Measurements from ENCODE around the gene PAPPA. TPM values are rescaled to one million over a fixed set of nuclear protein-coding genes. Genes with fewer than 3 reads are reported as not detected.

The PAPPA gene
- total RNA-seq, 1 experiment from 2014 or later: 0.17 TPM

GRCh38 chr9:116366241-116366640 is 212.7 kb downstream of the PAPPA start:
- Histone ChIP-seq H2BK20ac (ENCODE audit: low read depth, low read length, poor library complexity, severe bottlenecking) (no peak overlapping the region), H3K79me1 (ENCODE audit: insufficient read depth, low read depth, low read length, poor library complexity, severe bottlenecking) (no peaks in the 10 kb centered on the region), H2BK12ac (ENCODE audit: insufficient read length, low read depth, low read length) (no peak overlapping the region), H3K18ac (ENCODE audit: insufficient read length, low read depth, low read length) (no peak overlapping the region), H4K91ac (ENCODE audit: insufficient read length, low read depth, low read length) (no peak overlapping the region), H3K27me3 (ENCODE audit: insufficient read depth, low read length) (no peaks in the 10 kb centered on the region), H2BK5ac (ENCODE audit: insufficient read length, low read length) (no peak overlapping the region), H3K4me2 (ENCODE audit: insufficient read depth, insufficient read length, low read length) (no peak overlapping the region), H2AFZ (ENCODE audit: low read length) (no peak overlapping the region), H3K23me2 (ENCODE audit: insufficient read length, low read depth, low read length, poor library complexity, severe bottlenecking) (no peaks in the 10 kb centered on the region), H3T11ph (ENCODE audit: low read length) (no peak overlapping the region), H3K23ac (ENCODE audit: insufficient read length, low read depth, low read length) (no peak overlapping the region), H2BK120ac (ENCODE audit: low read depth, low read length, poor library complexity, severe bottlenecking) (no peak overlapping the region), H3K4me1 (ENCODE audit: insufficient read depth, low read length) (no peaks in the 10 kb centered on the region), H4K20me1 (ENCODE audit: control insufficient read depth, insufficient read depth, insufficient read length) (no peaks in the 10 kb centered on the region), H4K8ac (replicated peaks; ENCODE audit: insufficient read length, low read depth, low read length) (no peak overlapping the region), H3K4ac (ENCODE audit: low read depth, low read length) (no peak overlapping the region), H3K79me2 (ENCODE audit: insufficient read depth, low read length) (no peaks in the 10 kb centered on the region), H4K5ac (ENCODE audit: insufficient read length, low read depth, low read length) (no peak overlapping the region), H3K9me3 (ENCODE audit: control insufficient read depth, low read depth, low read length) (no peaks in the 10 kb centered on the region), H3K27ac (ENCODE audit: insufficient read length, low read depth, low read length) (no peak overlapping the region), H3K56ac (ENCODE audit: insufficient read length, low read depth, low read length) (no peak overlapping the region), H2AK5ac (ENCODE audit: insufficient read length, low read length) (no peak overlapping the region), H3K14ac (ENCODE audit: insufficient read depth, low read length) (no peak overlapping the region), H3K9ac (ENCODE audit: extremely low read depth, insufficient read length, low read length) (no peak overlapping the region), H2BK15ac (ENCODE audit: low read depth, low read length) (no peak overlapping the region)
- Mint-ChIP-seq H3K27me3 (ENCODE audit: low read depth) (no peaks in the 10 kb centered on the region), H3K9me3 (no peaks in the 10 kb centered on the region), H3K4me1 (peaks cover 0 to 7% of the 10 kb centered on the region in 2 experiments; a peak in 2 of 4 replicates), H3K4me3 (no peak overlapping the region), H3K36me3 (ENCODE audit: insufficient read depth in 1 of 3, low read depth in 3 of 3) (no peaks in the 10 kb centered on the region), H3K27ac (no peak overlapping the region)
- DNase-seq: no peak
- TF ChIP-seq CTCF (conservative IDR thresholded peaks at IDR 0.05): no peak
- 100% methylated on average over 1 of the region's 1 CpG for WGBS (ENCODE audit: extremely low coverage, insufficient read length, low lambda C conversion rate)

Data from H9 (cell line).